ENCODE data around the gene PRIMPOL.

Gene PRIMPOL

GRCh38 chr4:184666670-184667069, 17.1 kb downstream of the PRIMPOL start:
- no peak for DNase-seq (ENCODE audit: low read depth in 2 of 2)

GRCh38 chr4:184668096-184668495, 18.6 kb downstream of the PRIMPOL start:
- DNase-seq (ENCODE audit: low read depth in 2 of 2), result no peak

- DNase-seq (ENCODE audit: low read depth in 2 of 2), result no peak
Measured at GRCh38 chr4:184668511-184669114, 19.1 kb downstream of the PRIMPOL start.

- DNase-seq (ENCODE audit: low read depth in 2 of 2), result no peak
Measured at GRCh38 chr4:184669251-184669650, 19.7 kb downstream of the PRIMPOL start.

- no peak for DNase-seq (ENCODE audit: low read depth in 2 of 2)
Measured at GRCh38 chr4:184671101-184671500, 21.6 kb downstream of the PRIMPOL start.

DNA sequence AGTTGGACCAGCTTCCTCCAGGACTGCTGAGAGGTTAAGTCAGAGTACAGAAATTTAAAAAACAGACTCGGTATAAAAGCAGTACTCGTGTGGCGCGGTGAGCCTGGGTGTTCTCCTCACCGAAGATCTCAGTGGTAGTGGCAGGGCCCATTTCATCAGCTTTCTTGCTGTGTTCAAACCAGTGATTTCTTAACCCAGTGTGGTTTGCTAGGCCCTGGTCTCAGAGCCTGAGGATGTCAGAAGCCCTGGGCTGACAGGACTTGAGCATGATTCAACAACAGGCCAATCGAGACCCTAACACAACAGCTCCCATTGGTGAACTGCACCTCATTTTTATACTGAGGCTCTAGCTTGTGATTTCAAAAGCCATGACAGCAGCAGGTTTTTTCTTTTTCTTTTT, 23.2 kb downstream of the PRIMPOL start:
- no peak for DNase-seq (ENCODE audit: low read depth in 2 of 2)

GRCh38 chr4:184674011-184674410, 24.5 kb downstream of the PRIMPOL start:
- DNase-seq (ENCODE audit: low read depth in 2 of 2), result no peak

GRCh38 chr4:184675018-184675417, 25.5 kb downstream of the PRIMPOL start:
- DNase-seq (ENCODE audit: low read depth in 2 of 2), result no peak

DNA sequence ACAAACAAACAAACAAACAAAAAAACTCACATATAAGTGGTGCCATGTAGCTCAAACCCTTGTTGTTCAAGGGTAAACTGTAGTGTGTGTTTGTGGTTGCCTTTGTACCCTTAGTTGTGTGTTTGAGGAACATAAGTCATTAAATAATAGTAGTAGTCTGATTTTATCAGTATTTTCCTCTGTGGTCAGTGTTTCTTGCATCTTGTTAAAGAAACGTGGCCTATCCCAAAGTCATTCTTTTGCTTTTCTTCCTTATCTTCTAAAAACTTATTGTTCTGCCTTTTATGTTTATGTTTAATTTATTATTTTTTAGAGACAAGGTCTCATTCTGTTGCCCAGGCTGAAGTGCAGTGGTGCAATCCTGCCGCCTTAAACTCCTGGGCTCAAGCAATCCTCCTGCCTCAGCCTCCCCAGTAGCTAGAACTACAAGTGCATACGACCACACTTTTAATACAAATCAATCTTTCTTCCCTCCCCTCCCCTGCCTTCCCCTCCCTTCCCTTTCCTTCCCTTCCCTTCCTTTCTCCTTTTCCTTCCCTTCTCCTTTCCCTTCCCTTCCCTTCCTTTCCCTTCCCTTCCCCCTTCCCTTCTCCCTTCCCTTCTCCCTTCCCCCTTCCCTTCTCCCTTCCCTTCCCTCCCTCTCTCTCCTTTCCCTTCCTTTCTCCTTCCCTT, 26.4 kb downstream of the PRIMPOL start:
- DNase-seq (ENCODE audit: low read depth in 2 of 2), result no peak

GRCh38 chr4:184680698-184681097, 31.2 kb downstream of the PRIMPOL start:
- no peak for DNase-seq (ENCODE audit: low read depth in 2 of 2)

- DNase-seq (ENCODE audit: low read depth in 2 of 2), result no peak
Measured at GRCh38 chr4:184681916-184682315, 32.4 kb downstream of the PRIMPOL start.

GRCh38 chr4:184684491-184685189, 35.1 kb downstream of the PRIMPOL start:
- DNase-seq (ENCODE audit: low read depth in 2 of 2), result no peak

- no peak for DNase-seq (ENCODE audit: low read depth in 2 of 2)
Measured at GRCh38 chr4:184688005-184688404, 38.5 kb downstream of the PRIMPOL start.

- DNase-seq (ENCODE audit: low read depth in 2 of 2), result no peak
Measured at GRCh38 chr4:184688447-184688846, 38.9 kb downstream of the PRIMPOL start.

GRCh38 chr4:184689681-184690080, 40.1 kb downstream of the PRIMPOL start:
- no peak for DNase-seq (ENCODE audit: low read depth in 2 of 2)

DNA sequence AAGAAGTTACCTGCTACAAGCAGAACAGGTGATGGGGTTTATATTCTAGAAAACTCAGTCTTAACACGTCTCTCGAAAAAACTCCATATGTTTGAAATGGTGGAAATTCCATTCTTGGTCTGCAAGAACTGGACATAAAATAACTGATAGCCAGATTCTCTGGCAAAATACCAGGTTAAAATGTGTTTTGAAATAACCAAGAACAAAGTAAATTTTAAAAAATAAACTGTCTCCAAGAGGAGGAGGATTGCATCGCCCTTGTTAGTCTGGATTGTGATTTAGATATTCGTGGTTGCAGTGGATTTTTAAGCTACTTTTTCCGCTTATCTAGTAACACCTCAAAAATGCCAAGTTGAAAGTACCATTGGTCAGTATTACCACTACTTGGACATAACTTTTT, 43.5 kb downstream of the PRIMPOL start:
- DNase-seq (ENCODE audit: low read depth in 2 of 2), result no peak

- DNase-seq (ENCODE audit: low read depth in 2 of 2), result no peak
Measured at GRCh38 chr4:184694412-184694956, 44.9 kb downstream of the PRIMPOL start.

GRCh38 chr4:184695178-184695896, 45.8 kb downstream of the PRIMPOL start:
- DNase-seq (ENCODE audit: low read depth in 2 of 2), result no peak

GRCh38 chr4:184697956-184698355, 48.4 kb downstream of the PRIMPOL start:
- no peak for DNase-seq (ENCODE audit: low read depth in 2 of 2)

- no peak for DNase-seq (ENCODE audit: low read depth in 2 of 2)
Measured at GRCh38 chr4:184699941-184700340, 50.4 kb downstream of the PRIMPOL start.

DNA sequence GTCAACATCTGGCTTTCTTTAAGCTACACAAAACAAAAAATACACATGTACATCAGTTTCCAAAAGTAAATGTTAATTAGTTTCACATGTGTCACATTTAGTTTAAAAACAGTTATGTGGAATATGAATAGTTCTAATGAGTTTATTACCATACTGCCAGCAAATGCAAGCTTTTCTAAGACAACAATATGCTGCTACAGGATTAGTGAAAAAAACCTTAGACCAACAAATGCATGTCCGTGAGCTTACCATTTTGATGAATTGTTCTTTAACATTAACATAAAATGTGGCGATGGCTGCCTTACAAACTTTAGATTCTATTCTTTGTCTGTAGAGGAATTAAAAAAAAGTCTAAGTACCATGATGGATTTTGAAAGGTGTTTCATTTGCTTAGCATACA, 52.6 kb downstream of the PRIMPOL start:
- DNase-seq (ENCODE audit: low read depth in 2 of 2), result no peak

DNA sequence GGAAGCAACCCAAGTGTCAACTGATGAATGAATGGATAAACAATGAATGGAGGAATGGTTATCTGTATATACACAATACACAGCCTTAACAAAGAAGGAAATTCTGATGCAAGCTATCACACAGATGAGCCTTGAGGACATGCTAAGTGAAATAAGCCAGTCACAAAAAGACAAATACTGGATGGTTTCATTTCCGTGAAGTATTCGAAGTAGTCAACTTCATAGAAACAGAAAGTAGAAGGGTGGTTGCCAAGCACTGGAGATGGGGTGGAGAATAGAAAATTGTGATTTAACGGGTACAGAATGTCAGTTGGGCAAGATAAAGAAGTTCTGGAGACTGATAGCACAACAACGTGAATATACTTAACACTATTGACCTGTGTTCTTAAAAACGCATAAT, 56.2 kb downstream of the PRIMPOL start:
- no peak for DNase-seq (ENCODE audit: low read depth in 2 of 2)

Data from activated CD4-positive, alpha-beta T cell treated with anti-CD3 and anti-CD28 coated beads for 24 hours (primary cell).